Middle frontal gyrus (tissue), 1 donor: ENCODE results near the gene SGCA.

Experiments
- DNase-seq: peaks from one replicate; pipeline ENCODE4 v3.0.0-alpha.2; 2015; ENCODE audit warnings: low spot score; ENCODE audit errors: extremely low spot score

The SGCA gene

DNA sequence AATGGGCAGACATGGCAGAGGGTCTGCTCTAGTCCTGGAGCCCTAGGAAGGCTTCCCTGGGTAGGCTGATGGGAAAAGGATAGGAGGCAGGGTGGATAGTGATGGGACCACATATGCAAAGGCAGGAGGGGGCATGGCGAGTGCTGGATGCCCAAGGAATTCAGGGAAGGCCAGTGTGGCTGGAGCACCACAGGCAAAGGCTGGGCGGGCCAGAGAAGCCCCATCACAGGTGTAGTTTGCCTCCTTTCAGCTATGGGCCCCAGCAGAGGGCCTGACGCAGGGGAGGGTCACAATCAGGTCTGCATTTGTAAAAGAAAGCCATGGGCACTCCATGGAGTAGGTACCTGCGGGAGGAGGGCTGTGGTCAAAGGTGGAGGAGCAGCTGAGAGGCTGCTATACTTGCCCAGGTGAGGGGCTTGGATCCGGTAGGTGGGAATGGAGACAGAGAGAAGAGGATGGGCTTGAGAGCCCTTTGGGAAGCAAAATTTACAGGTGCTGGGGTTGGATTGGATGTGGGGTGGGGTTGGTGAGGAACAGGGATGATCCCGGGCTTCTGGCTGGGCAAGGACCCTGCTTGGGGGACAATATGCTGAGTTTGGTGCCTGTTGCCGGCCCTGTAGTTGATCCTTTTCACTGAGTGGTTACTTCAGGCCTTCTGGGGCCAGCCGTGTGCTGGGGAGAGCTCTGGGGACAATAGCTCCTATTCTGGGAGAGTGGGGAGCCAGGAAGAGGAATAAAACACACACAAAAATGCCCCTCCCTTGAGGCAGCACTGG lies 42.2 kb downstream of the SGCA start:
- no peak for DNase-seq

GRCh38 chr17:50208611-50209061 lies 42.8 kb downstream of the SGCA start:
- DNase-seq: no peak

DNA sequence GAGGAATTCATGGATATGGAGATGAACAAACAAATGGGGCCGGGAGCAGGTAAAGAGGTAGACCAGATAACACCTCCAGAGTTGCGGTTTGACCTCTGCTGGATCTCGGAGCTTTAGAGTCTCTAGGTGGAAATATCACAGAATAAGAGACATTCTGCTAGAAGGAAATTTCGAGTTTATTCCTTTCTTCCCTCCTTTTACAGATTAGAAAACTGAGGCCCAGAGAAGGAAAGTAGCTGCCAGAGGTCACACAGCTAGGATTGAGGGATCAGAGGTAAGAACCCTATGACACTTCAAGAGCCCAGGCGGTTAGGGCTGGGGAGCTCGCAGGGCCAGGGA lies 43.3 kb downstream of the SGCA start:
- DNase-seq: no peak

DNA sequence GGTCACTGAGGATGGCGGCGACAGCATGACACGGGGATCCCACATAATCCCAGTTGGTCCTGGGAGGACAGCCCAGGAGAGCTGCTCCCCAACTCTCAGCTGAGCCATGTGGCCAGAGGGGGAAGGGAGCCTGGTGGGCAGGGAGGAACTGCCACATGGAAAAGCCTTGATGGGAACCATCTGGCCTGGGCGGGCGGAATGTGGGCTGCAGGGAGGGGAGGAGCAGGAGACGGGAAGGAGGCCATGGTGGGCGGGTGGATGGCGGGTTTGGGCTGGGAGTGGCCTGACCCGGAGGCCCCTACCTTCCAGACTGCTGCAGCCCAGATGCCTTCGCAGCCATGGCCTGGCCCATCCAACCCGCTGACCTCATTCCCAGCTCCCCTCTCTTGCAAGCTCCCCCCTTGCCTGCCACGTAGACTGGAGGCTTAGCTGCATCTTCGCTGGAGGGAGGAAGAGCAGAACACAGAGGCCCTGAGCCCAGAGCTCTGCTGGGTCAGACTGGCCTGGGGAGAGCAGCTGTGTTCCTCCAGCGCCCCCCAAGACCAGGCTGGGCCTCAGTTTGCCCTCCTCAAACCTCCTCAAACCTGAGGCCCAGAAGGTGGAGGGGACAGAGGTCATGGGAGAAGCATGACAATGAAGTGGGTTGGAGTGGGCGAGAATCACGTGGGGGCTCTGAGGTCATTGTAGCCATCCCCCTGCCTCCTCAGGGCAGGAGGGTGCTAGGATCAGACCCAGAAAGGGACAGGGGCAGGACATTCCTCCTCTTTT lies 43.9 kb downstream of the SGCA start:
- no peak for DNase-seq

DNA sequence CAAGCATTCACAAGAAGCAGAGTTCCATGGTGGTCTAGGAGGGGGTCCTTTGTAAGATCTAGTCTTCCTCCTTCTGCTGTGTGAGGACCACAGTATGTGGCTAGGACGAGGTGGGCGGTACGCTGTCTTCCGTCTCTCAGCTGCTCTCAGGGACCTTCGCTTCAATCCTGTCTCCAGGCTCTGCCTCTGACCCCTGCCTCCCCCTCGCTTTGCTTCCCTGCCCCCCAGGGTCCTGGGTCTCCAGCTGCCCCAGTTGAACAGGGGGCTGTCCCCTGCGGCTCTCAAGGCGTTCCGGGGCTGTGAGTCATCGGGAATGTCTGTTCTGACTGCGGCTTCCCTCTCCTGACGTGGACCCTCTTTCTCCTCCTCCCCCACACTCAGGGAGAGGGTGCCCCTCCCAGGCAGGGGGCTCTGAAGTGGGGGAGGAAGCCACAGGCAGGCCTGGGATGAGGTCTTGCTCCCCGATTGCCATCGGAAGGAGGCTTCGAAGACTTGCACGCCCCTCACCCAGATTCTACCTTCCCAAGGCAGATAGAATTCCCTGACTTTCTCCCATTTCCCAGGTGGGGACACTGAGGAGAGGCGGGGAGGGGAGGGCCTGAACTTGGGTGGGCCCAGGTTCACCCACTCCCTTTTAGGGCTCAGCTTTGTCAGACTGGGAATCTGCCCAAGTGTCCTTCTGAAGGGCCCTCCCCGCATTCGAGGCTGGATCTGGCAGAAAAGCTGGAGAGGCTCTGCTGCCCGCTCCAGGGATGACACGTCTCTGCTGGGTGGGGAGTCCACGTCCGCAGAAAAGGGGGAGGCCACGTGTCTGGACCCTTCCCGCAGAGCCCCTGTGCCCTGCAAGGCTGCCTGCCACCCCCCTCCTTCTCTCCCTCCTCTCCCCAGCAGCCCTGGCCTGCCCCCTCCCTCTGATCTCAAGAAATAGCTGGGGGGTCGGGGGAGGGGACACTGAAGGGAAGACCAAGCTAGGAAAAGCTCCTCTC lies 44.7 kb downstream of the SGCA start:
- DNase-seq: no peak

GRCh38 chr17:50211249-50212120 lies 45.7 kb downstream of the SGCA start:
- DNase-seq: no peak

DNA sequence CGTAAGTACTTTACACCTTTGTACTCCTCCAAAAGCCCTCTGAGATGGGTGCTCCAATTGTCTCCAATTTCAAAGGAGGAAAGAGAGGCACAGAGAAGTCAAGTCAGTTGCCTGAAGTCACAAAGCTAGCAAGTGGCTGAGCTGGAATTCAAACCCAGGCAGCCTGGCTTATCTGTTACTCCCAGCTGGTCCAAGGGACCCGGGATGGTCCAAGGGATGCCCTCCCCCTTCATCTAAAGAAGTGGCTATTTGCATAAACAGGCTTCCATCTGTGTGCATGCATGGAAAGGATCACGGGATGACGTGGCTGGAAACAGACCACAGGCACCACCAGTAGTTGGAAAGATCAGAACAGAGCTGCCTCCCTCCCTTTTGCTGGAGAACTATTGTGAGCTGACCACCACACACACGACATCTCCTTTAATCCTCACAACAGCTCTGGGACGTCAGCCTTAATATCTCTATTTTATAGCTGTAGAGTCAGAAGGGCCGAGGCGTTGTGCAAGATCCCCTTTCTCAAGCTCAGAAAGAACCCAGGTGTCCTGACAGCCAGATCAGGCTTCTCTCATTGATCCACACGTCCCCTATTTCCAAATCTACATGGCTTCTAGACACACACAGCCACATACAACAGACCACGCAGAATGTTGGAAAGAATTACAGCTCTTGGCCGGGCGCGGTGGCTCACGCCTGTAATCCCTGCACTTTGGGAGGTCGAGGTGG lies 46.5 kb downstream of the SGCA start:
- DNase-seq: no peak

GRCh38 chr17:50213026-50214022 lies 47.5 kb downstream of the SGCA start:
- no peak for DNase-seq

- DNase-seq: no peak
Observed at GRCh38 chr17:50214976-50215760, 49.4 kb downstream of the SGCA start.

- DNase-seq: no peak
Observed at GRCh38 chr17:50217591-50217990, 51.8 kb downstream of the SGCA start.

DNA sequence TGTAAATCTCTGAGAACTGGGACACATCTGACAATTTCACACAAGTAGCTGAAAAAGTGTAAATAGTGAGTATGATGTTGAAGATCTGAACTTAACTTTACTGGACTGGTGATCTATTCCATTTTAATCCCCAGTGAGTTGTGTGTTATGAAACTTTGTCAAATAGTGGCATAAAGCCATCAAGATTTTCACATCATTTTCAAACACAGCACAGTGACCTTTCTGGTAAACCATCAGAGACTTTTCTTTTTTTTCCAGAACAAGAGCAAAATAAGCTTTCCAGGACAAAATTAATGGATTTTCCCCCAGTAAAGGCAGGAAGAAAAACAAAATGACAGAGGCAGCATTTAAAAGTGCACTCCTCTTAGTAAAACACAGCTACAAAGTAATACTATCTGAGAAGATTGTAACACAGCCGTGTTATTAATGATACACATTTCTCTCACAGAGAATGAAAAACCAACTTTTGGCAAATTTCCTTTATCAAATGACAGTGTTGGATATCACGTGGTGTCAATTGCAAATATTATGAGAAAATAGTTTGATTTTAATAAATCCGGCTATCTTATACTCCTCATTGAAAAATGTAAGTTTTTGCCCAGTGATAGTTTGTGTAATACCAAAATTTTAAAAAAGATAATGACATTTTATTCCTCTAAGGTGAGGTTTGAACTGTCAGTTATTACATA lies 52.4 kb downstream of the SGCA start:
- DNase-seq: no peak

- no peak for DNase-seq
Observed at GRCh38 chr17:50218771-50219315, 53.0 kb downstream of the SGCA start.

- DNase-seq: no peak
Observed at GRCh38 chr17:50219342-50219741, 53.5 kb downstream of the SGCA start.

GRCh38 chr17:50219939-50220465 lies 54.2 kb downstream of the SGCA start:
- DNase-seq: no peak

- DNase-seq: no peak
Observed at GRCh38 chr17:50220811-50221210, 55.0 kb downstream of the SGCA start.

GRCh38 chr17:50221266-50221863 lies 55.6 kb downstream of the SGCA start:
- no peak for DNase-seq
